T-helper 2 cell treated with Interferon-gamma antibody and Interleukin-4, amounts not matched to agents 5 μg/mL and 100 μg/mL, for 36 hours (primary cell): ENCODE data around the gene C11orf21.

Source experiments
- DNase-seq: peaks from one replicate; pipeline ENCODE4 v3.0.0; 2021; ENCODE audit warnings: low spot score
- H3K27ac Mint-ChIP-seq: one replicate; pipeline ENCODE4 v1.8.0; 2021; ENCODE audit warnings: mild to moderate bottlenecking, mixed read lengths
- H3K27me3 Mint-ChIP-seq: one replicate; pipeline ENCODE4 v1.8.0; 2021; ENCODE audit warnings: low read depth, mixed read lengths
- H3K36me3 Mint-ChIP-seq: one replicate; pipeline ENCODE4 v1.8.0; 2021; ENCODE audit warnings: low read depth, mixed read lengths
- H3K4me1 Mint-ChIP-seq: one replicate; pipeline ENCODE4 v1.8.0; 2021; ENCODE audit warnings: low read depth, mixed read lengths
- H3K4me3 Mint-ChIP-seq: one replicate; pipeline ENCODE4 v1.8.0; 2022; ENCODE audit warnings: mild to moderate bottlenecking, moderate library complexity, mixed read lengths
- H3K9me3 Mint-ChIP-seq: one replicate; pipeline ENCODE4 v1.8.0; 2021; ENCODE audit warnings: mixed read lengths

Gene C11orf21

DNA sequence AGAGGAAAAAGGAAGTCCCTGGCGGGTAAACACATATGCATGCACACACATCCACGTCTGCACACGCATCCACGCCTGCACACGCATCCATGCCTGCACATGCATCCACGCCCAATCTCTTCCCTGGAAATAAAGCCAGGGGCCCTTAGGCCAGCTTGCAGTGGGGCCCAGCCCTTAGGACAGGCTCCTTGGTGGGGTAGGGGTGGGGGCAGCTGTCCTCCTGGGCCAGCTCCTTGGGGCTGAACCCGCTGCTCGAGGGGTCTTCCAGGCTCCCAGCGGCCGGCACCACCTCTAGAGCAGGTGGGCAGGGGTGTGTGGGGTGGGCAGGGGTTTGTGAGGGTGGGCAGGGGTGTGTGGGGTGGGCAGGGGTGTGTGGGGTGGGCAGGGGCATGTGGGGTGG lies 1.9 kb downstream of the C11orf21 start:
- Mint-ChIP-seq H3K27ac (peak overlapping the region; percentile 62), H3K27me3 (no peaks in the 10 kb centered on the region), H3K36me3 (peaks cover 12% of the 10 kb centered on the region), H3K4me3 (peak overlapping the region; percentile 73), H3K4me1 (peaks cover 18% of the 10 kb centered on the region), H3K9me3 (no peaks in the 10 kb centered on the region)
- no peak for DNase-seq

DNA sequence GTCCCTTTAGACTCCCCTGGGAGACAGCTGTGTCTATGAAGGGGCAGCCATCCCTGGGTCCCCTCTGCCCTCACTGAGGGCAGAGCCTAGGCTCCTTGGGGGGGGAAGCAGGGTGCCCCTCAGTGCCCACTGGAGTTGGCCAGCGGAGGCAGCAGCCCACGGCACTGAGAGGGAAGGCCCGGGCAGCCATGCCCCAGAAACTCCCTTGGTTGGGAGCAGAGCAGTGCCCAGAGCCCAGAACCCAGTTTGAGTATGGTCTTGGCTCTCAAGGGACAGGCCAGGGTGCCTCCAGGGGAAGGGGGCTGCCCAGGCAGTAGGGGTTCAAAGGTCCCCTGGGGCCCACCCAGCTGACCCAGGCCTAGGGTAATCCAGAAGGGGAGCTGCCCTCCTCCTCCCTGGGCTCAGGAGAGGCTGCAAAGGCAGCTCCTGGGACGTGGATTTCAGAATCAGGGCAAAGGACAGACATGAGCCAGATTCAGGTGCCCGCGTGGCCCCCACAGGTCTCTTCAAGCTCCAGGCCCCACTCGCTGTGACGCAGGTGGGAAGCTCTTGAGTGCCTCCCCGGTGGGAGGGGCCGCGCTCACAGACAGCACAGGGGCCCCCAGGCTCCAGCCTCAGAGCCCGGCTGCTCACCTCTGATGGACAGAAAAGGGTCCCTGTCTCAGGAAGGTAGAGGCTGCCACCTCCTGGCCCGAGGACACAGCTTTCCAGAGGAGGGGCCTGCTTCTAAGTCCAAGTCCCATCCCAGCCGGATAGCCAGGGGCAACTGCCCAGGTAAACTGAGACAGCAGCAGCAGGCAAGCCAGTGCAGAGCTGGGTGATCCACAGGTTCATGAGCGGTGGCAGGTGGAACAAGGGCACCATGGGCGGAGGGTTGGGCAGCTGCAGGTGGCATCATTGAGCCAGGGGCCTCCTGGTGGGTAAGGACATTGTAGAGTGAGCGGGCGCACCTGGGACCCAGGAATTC lies 2.6 kb downstream of the C11orf21 start:
- no peak for DNase-seq
- Mint-ChIP-seq H3K27me3 (no peaks in the 10 kb centered on the region), H3K36me3 (peaks cover 12% of the 10 kb centered on the region), H3K27ac (peak overlapping the region; percentile 62), H3K9me3 (no peaks in the 10 kb centered on the region), H3K4me3 (peak overlapping the region; percentile 73), H3K4me1 (peaks cover 18% of the 10 kb centered on the region)

DNA sequence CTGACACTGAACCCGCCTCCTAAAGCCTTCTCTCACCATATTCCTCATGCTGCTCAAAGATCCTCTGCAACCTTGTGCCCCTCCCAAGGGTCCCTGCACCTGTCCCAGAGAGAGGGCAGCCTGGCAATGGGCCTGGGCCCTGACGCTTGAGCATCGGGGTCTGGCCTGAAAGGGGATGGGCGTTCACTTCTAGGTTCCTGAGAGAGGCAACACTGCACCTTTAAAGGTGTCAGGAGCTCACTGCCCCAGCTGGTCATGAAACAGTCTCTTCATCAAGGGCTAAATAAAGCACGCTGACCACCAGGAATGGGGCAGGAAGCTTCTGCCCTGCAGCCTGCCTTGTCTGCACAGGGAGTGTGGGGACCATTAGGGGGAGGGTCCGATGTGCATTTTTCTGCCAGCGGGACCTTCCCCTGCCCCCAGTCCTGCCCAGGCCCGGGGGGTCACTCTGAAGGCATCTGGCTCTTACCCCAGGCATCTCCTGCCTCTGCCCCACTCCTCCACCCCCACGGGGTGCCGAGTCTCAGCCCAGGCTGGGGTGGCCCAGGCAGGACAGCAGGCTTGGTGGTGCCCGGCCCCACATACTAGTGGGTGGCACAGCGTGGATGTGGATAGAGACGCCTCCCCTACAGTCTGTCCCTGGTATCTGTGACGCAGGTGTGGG lies 3.5 kb downstream of the C11orf21 start:
- Mint-ChIP-seq H3K4me3 (no peak overlapping the region), H3K27me3 (peaks cover 5% of the 10 kb centered on the region), H3K4me1 (peaks cover 18% of the 10 kb centered on the region), H3K9me3 (no peaks in the 10 kb centered on the region), H3K36me3 (peaks cover 12% of the 10 kb centered on the region), H3K27ac (no peak overlapping the region)
- no peak for DNase-seq

DNA sequence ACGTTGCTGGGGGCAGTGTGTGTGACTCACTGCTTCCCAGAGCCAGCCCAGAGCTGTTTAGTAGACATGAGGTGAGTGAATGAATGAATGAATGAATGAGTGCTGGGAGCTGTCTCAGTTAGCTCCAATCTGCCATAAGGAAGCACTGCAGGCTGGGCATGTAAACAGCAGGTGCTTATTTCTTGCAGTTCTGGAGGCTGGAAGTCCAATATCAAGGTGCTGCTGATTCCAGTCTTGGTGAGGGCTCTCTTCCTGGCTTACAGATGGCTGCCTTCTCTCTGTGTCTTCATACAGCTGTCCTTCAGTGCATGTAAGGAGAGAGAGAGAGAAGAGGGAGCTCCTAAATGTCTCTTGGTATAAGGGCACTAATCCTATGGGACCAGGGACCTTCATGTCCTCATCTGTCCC lies 4.1 kb downstream of the C11orf21 start:
- Mint-ChIP-seq H3K4me3 (no peak overlapping the region), H3K9me3 (no peaks in the 10 kb centered on the region), H3K27me3 (peaks cover 6% of the 10 kb centered on the region), H3K27ac (no peak overlapping the region), H3K36me3 (peaks cover 12% of the 10 kb centered on the region), H3K4me1 (peaks cover 16% of the 10 kb centered on the region)
- no peak for DNase-seq

GRCh38 chr11:2296913-2297622 lies 4.7 kb downstream of the C11orf21 start:
- H3K36me3 Mint-ChIP-seq, result peaks cover 12% of the 10 kb centered on the region
- H3K27ac Mint-ChIP-seq, result no peak overlapping the region
- peaks cover 16% of the 10 kb centered on the region for H3K4me1 Mint-ChIP-seq
- H3K27me3 Mint-ChIP-seq, result peaks cover 7% of the 10 kb centered on the region
- no peak overlapping the region for H3K4me3 Mint-ChIP-seq
- no peaks in the 10 kb centered on the region for H3K9me3 Mint-ChIP-seq
- DNase-seq, result no peak

DNA sequence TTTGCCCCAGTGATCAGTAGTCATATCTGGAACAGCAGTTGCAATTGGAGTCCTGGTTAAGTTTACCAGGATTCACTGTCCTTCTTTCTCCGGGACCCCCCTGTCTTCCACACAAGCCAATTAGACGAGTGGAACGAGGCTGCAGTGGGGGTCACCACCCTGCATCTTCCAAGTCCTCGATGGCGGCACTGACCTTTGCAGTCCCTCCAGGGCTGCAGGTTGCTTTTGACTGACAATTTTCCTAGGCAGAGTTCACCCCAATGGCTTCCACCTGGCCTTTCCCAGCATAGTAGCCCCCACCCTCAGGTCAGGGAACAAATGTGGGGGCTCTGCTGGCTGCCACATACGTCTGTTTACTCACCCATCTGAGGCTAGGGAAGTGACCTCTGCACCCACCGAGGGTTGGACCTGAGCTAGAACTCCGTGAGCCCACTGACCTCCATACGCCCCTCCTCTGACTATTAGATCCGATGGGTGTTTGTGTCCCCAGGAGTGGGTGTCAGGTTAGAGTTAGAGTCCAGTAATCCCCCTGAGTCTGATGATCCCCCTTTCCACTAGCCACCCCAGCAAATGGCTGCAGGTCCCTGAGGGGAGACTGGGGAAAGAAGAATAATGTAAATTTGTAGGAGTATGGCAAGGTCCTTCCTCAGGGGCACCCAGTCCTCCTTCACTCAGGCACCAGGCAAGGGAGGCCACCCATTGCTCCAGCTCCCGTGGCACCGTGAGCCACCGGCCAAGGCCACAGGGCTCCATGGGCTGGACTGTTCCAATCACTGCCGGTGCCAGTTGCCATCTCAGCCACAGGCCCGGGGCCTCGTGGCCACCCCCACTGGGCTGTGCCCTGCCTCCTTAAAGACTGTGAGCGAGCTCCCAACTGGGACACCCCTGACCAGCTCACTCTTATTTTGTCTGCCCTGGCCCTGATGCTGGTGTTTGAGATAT lies 5.5 kb downstream of the C11orf21 start:
- peaks cover 6% of the 10 kb centered on the region for H3K36me3 Mint-ChIP-seq
- no peak overlapping the region for H3K27ac Mint-ChIP-seq
- peaks cover 7% of the 10 kb centered on the region for H3K27me3 Mint-ChIP-seq
- peaks cover 11% of the 10 kb centered on the region for H3K4me1 Mint-ChIP-seq
- H3K4me3 Mint-ChIP-seq, result no peak overlapping the region
- H3K9me3 Mint-ChIP-seq, result no peaks in the 10 kb centered on the region
- DNase-seq, result no peak

DNA sequence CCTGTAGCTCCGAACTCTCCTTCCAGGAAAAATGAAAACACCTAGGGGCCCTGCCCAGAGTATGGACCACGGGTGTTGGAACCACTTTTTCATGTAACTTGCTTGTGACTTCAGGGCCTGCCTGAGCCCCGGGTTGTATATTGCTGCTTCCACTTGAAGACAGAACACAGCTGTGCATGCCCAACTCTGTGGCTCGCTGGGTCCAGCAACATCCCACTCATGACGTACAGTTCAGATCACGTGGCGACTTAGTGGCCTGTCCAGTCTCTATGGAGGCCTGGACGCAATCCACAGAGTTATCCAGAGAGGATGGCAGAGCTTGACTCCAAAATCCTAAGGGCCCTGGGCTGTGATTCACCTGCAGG lies 6.8 kb downstream of the C11orf21 start:
- Mint-ChIP-seq H3K4me3 (no peak overlapping the region), H3K27me3 (peaks cover 7% of the 10 kb centered on the region), H3K4me1 (peaks cover 9% of the 10 kb centered on the region), H3K9me3 (no peaks in the 10 kb centered on the region), H3K27ac (no peak overlapping the region), H3K36me3 (peaks cover 6% of the 10 kb centered on the region)
- DNase-seq, result no peak

DNA sequence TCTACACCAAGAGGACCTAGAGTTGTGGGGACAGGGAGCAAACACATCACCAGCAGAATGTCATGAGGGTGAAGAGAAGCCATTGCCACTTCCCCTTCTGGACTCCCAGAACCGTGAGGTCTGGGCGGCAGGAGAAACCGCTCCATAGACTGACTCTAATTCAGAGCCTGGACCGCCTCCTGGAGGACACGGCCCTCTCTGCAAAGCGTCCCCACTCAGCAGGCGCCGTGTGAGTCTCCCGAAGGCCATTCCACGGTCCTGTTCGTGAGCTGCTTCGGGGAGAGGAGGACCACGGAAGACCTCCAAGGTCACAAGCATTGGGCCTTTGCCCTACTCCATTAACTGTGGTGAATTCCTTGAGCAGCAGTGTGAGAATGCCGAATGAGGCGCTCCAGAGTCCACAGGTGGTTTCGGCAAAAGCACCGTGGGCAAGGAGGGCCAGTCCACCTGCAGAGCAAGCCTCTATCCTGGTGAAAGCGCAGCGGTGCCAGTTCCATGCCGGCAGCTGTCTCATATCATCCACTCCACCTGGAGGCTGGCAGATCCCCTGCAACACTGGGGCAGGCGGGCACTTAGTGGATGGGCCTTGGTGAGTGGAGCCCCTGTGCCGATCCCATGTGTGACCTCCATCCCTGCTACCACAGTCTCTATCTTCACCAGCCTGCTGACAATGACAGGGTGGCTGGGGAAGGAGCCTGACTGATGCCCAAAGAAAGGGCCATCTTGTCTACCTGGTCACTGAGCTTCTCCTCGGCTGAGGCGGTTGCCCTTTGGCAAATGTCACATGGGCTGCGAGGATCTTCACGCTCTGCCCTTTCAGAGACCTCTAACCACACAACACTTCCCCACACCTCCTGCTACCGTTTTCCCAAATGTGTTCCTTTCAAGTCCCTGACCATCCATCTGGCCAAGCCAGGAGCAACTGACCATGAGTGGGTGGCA lies 7.5 kb downstream of the C11orf21 start:
- no peak for DNase-seq
- peaks cover 7% of the 10 kb centered on the region for H3K27me3 Mint-ChIP-seq
- H3K4me3 Mint-ChIP-seq, result no peak overlapping the region
- H3K9me3 Mint-ChIP-seq, result no peaks in the 10 kb centered on the region
- H3K36me3 Mint-ChIP-seq, result peaks cover 6% of the 10 kb centered on the region
- H3K4me1 Mint-ChIP-seq, result peaks cover 5% of the 10 kb centered on the region
- H3K27ac Mint-ChIP-seq, result no peak overlapping the region

DNA sequence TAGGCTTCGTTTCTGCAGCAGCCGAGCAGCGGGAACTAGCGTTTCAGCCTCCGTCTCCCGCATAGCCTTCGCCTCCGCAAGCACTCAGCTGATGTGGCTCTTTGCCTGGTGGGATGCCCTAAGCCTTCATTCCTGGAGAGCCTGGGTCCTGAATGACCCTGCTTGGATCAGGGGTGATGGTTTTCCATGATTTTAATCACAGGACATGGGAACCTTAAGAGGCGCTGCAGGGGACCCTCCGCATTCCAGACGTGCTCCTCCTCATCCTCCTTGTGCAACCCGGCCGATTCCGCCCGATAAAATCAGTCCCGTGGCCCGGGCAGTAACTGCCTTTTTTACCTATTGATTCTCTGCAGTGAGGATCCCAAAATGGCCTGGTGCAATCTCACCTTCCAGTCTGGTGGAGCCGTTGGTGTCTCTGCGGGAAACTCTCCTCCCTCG lies 8.2 kb downstream of the C11orf21 start:
- Mint-ChIP-seq H3K4me1 (peaks cover 5% of the 10 kb centered on the region), H3K27me3 (peaks cover 7% of the 10 kb centered on the region), H3K27ac (no peak overlapping the region), H3K9me3 (no peaks in the 10 kb centered on the region), H3K4me3 (no peak overlapping the region), H3K36me3 (peaks cover 6% of the 10 kb centered on the region)
- no peak for DNase-seq

DNA sequence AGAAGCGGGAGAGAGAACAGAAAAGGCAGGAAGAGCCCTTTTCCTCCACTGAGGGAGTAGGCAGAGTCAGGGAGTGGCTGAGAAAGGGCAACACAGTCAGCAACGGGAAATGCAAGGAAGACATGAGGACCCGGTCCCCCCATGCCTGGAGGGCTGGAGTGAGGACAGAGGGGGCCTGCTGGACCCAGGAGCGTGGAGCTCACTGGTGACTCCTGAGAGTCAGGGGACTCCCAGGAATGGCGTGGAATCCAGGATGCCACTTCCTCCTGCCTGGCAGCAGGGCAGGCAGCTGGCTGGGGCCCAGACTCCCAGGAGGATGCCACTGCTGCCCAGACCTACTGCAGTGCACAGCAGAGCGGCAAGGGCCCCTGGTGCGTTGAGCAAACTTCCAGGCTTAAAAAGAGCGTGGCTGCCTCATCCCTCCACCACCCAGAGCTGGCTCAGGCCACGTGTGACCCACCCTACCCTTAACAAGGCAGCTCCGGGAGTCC lies 11.3 kb downstream of the C11orf21 start:
- Mint-ChIP-seq H3K9me3 (no peaks in the 10 kb centered on the region), H3K27ac (no peak overlapping the region), H3K36me3 (no peaks in the 10 kb centered on the region), H3K4me1 (peaks cover 7% of the 10 kb centered on the region), H3K4me3 (no peak overlapping the region), H3K27me3 (peaks cover 7% of the 10 kb centered on the region)
- no peak for DNase-seq

DNA sequence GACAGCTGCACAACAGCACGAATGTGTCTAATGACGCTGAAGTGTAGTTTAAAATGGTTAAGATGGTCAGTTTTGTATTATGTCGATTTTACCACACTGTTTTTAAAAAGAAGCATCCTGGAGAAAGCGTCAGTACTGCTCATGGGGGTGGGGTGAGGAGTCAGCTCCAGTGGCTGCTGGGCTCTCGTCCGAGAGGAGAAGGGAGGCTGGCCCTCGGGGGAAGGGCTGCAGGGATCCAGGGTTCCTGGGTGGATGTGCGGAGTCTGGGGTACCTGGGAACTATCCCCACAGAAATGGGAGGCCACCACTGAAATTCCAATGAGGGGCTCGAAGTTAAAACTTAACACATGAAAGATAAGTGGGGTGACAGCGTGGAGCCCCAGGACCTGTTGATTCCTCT lies 11.9 kb downstream of the C11orf21 start:
- Mint-ChIP-seq H3K9me3 (no peaks in the 10 kb centered on the region), H3K27ac (no peak overlapping the region), H3K4me3 (no peak overlapping the region), H3K4me1 (peaks cover 7% of the 10 kb centered on the region), H3K27me3 (peaks cover 10% of the 10 kb centered on the region), H3K36me3 (no peaks in the 10 kb centered on the region)
- no peak for DNase-seq

DNA sequence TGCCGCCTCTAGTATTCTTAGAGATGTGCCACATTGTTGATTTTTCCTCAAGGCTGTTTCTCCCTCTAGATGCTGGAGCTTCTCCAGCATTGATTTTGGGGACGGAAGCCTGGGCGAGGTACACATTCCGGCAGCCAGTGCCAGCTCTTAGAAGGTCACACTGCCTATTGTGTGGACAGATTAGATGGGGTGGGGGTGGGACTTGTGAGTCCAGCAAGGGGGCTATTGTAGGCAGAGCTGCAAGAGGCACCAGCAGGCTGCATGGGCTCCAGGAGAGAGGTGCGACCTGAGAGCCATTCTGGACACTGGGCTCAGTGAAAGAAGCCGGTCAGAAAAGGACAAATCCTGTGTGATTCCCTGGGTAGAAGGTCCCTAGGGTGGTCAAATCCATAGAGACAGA lies 12.4 kb downstream of the C11orf21 start:
- Mint-ChIP-seq H3K4me3 (no peak overlapping the region), H3K27ac (no peak overlapping the region), H3K36me3 (no peaks in the 10 kb centered on the region), H3K9me3 (no peaks in the 10 kb centered on the region), H3K4me1 (peaks cover 7% of the 10 kb centered on the region), H3K27me3 (peaks cover 10% of the 10 kb centered on the region)
- DNase-seq, result no peak
